HG02973 (cell line): ENCODE measurements around the gene FYB1.
"Not testable (repeated sequence)": the region's sequence is repeated elsewhere in the genome, so short reads cannot be mapped to it uniquely, and the experiment has no call there.

Experiments used
- ATAC-seq: cut with Tn5 transposase; IDR thresholded peaks from one replicate; pipeline ENCODE4 v1.9.1; 2021; ENCODE audit warnings: moderate library complexity; ENCODE audit not compliant: unreplicated experiment

The FYB1 gene

DNA sequence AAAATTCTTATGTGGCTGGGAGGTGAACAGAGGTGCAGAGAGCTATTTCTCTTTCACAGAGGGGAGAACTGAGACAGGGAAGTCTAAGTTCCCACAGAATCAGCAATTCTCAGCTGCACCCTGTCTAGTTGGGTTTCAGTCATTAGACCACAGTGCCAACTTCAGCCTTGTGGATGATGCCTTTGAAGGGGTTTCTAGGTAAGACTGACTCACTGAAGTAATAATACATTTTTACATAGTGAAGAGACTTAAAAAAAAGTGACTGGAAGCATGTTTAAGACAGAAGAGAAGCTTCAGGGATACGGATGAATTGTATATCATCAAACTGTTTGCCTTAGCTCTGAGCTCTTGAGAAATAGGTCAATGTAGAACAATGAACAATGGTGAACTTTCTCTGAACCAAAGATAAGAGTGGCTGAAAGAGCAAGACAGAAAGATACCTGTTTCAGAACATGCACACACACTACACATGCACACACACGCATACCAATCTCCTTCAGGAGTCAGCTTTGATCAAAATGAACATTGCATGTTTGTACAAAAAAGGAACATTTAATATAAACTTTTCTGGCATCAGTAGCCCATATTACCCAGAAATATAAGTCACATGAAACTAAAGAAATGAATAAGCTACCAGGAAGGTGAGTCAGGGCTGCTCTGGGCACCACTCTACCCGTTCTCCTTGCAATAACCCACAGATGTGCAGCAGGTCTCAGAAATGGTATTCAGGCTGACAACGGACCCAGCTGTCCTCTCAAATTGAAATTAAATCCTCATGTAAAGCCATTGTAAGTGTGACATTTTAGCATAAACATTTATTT lies 12.6 kb upstream of the FYB1 start:
- ATAC-seq = no peak

DNA sequence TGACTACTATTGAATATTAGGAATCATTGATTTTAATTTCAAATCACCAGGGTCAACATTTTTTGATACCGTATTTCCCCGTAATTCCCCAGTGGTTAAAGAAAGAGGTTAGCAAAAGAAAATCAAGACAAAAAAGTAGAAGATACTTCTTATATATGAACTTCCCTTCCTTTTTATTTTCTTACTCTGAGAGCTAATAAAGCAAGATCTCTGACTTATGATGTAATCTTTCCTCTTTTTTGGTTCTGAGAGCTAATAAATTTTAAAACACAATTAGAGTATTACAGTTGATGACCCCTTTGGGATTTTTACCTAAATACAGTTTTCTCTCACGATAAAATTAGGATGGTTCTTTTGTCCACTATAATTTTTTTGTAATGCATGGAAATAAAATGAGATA lies 9.2 kb upstream of the FYB1 start:
- ATAC-seq = no peak

GRCh38 chr5:39226558-39226957 lies 7.2 kb upstream of the FYB1 start:
- ATAC-seq = no peak

DNA sequence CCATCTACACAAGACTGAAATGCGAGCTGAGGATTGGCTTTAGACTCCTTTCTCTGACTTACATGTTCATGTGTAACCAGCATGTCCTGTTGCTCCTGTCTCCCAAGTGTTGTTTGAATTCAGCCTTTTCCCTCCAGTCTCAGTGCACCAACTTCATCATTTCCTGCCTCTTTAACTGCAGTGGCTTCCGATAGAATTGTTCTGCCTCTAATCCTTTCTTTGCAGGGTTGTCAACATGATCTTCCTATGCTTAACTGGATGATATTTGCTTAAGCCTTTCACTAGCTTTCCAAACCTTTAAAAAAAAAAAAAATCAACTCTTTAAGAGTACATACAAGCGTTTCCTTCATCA lies 6.7 kb upstream of the FYB1 start:
- no peak for ATAC-seq

- ATAC-seq = no peak
Measured at GRCh38 chr5:39225405-39226099, 6.2 kb upstream of the FYB1 start.

GRCh38 chr5:39224196-39224761 lies 4.9 kb upstream of the FYB1 start:
- ATAC-seq = no peak

DNA sequence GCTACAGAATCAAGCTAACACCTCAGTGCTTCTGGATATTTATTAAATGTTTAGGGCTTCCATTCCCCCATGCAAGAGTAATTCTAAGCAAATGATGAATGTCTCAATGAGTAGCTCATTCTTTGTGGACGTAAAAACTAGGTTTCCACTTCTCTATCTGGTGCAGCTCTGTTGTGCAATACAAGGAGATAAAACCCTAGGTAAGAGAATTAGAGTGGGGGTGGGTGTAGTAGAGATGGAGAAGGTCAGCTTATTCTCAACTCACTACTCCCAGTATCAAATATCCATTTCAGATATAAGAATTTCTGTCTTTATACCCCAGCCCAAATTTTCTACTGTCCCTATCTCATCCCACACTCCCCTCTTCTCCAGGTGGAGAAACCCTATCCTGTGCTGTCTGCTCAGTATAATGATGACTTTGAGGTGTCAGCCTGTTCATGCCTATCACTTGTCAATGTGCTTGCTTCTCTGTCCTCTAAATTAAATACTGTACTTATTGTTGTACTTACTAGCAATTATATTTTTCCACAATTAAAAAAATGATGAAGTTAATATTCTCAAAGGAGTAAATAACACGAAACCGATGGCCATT lies 4.3 kb upstream of the FYB1 start:
- ATAC-seq = no peak

- not testable (repeated sequence) for ATAC-seq
Measured at GRCh38 chr5:39221671-39222070, 2.3 kb upstream of the FYB1 start.

DNA sequence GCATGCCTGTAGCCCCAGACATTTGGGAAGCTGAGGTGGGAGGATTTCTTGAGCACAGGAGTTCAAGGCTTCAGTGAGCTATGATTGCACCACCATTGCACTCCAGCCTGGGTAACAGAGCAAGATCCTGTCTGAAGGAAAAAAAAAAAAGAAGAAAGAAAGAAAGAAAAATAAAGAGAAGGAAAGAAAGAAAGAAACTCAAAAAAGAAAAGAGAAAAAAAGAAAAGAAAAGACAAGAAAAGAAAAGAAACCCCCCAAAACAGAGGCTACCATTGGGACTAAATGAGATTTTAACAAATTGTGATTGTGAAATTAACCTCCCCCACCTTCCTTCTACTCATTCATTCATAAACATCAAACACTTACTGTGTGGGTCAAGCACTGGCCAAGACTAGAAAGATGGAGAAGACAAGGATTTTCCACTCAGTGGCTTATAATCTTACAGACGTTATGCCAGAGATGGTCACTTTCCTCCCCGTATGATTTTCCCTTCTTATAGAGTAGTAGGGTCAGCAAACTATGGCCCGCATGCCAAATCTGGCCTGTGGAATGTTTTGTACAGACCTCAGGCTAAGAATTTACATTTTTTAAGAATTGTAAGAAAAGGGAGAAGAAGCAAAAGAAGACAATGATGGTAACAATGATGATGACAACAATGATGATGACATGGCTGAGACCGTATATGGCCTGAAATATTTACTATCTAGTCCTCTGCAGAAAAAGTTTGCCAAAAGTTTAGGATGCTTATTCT lies 1.1 kb upstream of the FYB1 start:
- no peak for ATAC-seq

GRCh38 chr5:39218482-39219402 lies 621 bp downstream of the FYB1 start:
- ATAC-seq = no peak

DNA sequence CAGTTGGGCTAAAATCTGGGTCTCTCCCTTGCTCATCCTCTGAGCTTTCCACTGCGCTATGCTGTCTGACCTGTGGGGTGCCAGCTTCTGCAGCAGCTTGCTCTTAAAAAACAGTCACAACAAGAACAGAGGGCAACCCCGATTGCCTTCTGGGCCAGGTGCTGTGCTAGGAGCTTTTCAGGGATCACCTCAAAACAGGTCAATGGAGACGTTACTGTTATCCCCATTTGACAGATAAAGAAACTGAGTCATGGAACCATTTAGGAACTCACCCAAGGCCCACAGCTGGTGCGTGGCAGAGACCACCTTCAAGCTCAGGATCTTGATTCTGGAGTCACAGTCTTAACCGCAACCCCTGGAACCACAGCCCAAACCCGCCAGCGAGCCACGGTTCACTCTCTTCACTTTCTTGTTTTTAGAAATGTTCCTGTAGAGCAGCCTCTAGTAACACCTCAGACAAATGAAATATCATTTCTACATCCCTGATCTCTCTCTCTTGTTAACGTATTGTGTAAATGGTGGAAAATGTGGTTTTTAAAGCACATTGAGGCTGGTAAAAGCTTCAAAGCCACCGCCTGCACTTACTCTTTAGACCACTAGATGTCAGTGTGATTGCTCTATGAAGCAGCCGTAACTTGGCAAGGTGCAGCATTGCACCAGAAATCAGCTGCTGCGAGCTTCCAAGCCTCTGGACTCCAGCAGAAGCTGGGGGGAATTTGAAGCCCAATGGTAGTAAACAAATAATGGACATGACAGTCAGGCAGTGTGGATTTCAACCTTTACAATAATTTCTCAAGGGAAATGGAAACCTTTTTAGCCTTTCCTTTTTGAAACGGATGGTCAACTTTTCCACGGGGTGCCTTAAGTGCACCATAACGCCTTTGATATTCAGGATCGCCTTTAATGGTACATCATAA lies 1.7 kb downstream of the FYB1 start:
- peak; percentile 79 for ATAC-seq

GRCh38 chr5:39216631-39217030 lies 2.7 kb downstream of the FYB1 start:
- ATAC-seq = no peak

DNA sequence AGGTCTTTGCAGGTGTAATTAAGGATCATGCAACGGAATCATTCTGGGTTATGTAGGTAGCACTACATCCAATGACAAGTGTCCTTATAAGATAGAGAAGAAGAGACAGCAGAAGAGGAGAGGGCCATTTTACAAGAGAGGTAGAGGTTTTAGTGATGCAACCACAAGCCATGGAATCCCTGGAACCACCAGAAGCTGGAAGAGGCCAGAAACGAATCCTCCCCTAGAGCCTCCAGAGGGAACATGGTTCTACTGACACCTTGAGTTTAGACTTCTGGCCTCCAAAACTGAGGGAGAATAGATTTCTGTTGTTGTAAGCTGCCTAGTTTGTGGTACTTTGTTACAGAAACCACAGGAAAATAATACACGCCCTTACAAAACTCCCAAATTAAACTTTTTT lies 3.5 kb downstream of the FYB1 start:
- ATAC-seq = no peak

- ATAC-seq = no peak
Measured at GRCh38 chr5:39214912-39215709, 4.3 kb downstream of the FYB1 start.

DNA sequence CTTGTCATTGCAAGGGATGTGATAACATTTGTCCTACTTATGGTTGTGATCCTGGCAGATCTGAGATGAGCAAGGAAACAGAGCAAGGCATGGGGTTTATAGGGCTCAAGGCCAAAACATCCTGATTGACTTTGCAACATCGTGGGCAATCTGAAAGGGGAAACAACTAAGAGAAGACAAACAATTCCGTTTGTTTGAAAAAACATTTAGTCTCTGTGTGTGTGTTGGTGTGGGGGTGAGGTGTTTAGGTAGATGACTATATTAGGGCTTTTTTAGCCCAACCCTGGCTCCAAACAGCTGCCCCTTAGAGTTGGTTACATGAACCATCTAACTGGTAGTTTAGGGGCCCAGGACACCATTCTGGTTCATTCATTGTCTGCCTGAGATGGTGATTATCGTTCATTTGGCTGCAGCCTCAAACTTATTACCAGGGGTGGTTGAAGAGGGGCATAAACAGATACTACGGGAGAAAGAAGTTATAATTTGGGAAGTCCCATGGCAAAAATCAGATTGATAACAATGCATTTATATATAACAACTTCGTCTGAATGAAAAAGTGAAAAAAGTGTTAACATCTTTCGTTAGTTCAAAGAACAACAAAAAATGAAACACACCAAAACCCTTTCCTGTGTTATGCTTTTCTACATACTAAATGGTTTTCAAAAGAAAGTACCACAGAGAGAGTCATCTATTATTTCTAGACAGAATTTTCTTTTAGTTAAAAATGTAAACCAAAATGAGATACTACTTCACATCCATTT lies 5.7 kb downstream of the FYB1 start:
- ATAC-seq = no peak

DNA sequence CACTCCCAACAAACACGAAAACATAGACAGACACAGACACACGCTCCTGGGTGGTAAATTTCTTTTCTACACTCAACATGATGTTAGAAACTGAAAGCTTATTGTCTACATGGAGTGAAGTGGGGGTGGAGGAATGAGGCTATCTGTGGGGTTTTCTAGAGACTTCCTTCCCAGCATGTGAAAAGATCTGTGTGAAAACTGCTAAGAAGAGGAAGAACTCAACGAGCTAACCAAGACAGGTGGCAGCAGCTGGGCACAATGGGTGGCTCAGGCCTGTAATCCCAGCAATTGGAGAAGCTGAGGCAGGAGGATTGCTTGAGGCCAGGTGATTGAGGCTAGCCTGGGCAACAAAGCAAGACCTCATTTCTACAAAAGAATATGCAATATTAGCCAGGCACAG lies 7.6 kb downstream of the FYB1 start:
- ATAC-seq = no peak

- no peak for ATAC-seq
Measured at GRCh38 chr5:39209924-39210323, 9.4 kb downstream of the FYB1 start.

- no peak for ATAC-seq
Measured at GRCh38 chr5:39208471-39208870, 10.9 kb downstream of the FYB1 start.
